ENCODE data around the gene POT1. TPM values are rescaled to one million over a fixed set of nuclear protein-coding genes. Genes with fewer than 3 reads are reported as not detected.

The POT1 gene
- total RNA-seq, 1 experiment from 2014 or later = 24.1 TPM

DNA sequence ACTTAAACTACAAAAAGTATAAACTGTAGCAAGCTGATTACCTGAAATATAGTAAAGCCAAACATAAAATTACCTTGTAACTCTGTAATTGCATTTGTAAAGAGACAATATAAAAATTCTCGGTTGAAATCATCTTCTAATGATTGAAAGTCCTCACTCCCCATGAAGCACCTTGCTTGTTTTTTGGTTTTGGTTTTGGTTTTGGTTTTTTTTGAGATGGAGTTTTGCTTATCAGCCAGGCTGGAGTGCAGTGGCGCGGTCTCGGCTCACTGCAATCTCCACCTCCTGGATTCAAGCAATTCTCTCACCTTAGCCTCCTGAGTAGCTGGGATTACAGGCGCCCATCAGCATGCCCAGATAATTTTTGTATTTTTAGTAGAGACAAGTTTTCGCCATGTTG, 130.2 kb downstream of the POT1 start:
- POLR2A ChIA-PET = no interaction called here
- no TSS peak for BruUV-seq (replicated peaks)

DNA sequence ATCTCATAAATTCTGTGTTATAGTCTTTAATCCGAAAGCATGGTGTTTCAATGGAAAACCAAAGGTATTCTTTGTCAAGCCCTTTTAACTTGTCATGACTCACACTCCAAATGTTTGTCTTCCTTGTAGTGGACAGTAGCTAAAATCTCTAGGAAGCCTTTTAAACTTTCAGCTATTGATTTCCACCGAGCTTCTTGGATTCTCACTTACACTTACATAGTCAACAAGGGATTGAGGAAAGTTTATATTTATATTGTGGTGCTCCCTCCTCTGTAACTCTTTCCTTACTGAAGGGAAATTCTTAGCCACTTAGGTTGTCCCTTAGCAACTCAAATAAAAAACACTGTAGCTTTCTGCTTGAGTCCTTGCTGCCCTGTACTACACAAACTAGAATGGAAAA, 132.9 kb downstream of the POT1 start:
- CTCF ChIA-PET = interaction anchor here (1.8 kb wide), 1 partner anchor 626 kb away, joined by 4 read pairs; no protein-coding TSS in a partner anchor

More for the DNA sequence above, 130.2 kb downstream of the POT1 start:
- H3K4me3 Mint-ChIP-seq (ENCODE audit: unreplicated experiment) = no peak overlapping the region
- TF ChIP-seq, protein P1, sequence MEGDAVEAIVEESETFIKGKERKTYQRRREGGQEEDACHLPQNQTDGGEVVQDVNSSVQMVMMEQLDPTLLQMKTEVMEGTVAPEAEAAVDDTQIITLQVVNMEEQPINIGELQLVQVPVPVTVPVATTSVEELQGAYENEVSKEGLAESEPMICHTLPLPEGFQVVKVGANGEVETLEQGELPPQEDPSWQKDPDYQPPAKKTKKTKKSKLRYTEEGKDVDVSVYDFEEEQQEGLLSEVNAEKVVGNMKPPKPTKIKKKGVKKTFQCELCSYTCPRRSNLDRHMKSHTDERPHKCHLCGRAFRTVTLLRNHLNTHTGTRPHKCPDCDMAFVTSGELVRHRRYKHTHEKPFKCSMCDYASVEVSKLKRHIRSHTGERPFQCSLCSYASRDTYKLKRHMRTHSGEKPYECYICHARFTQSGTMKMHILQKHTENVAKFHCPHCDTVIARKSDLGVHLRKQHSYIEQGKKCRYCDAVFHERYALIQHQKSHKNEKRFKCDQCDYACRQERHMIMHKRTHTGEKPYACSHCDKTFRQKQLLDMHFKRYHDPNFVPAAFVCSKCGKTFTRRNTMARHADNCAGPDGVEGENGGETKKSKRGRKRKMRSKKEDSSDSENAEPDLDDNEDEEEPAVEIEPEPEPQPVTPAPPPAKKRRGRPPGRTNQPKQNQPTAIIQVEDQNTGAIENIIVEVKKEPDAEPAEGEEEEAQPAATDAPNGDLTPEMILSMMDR (IDR thresholded peaks at IDR 0.05; ENCODE audit: unreplicated experiment) = no peak
- no peaks in the 10 kb centered on the region for H3K4me1 Mint-ChIP-seq (ENCODE audit: insufficient read depth, unreplicated experiment)
- no peak for DNase-seq (ENCODE audit: unreplicated experiment)
- H3K27me3 Mint-ChIP-seq (ENCODE audit: insufficient read depth, unreplicated experiment) = no peaks in the 10 kb centered on the region
- intact Hi-C loops (cut with micrococcal nuclease) = no loop called here
- peaks cover 8% of the 10 kb centered on the region for H3K9me3 Mint-ChIP-seq (ENCODE audit: unreplicated experiment)
- H3K36me3 Mint-ChIP-seq (ENCODE audit: insufficient read depth, unreplicated experiment) = no peaks in the 10 kb centered on the region
- CTCF ChIA-PET = no interaction called here
- no peak overlapping the region for H3K27ac Mint-ChIP-seq (ENCODE audit: low read depth, unreplicated experiment)

DNA sequence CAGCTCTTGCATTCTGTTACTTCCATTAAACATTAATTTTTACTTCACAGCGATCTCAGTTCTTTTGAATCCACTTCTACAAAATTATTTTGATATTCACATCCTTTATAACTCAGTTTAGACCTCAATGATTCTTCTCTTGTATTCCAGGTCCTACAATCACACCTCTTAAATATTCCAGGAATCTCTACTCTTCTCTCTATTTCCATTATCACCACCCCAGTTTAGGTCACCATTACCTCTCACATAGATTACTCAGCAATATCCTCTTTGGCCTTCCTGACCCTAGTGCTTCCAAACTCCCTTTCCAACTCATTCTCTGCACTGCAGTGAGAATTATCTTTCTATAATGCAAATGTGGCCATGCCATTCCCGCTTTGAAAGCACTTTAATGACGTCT, 136.9 kb downstream of the POT1 start:
- DNase-seq (ENCODE audit: unreplicated experiment) = no peak
- no peaks in the 10 kb centered on the region for H3K36me3 Mint-ChIP-seq (ENCODE audit: insufficient read depth, unreplicated experiment)
- no peak overlapping the region for H3K27ac Mint-ChIP-seq (ENCODE audit: low read depth, unreplicated experiment)
- CTCF ChIA-PET = interaction anchor here (0.6 to 1.4 kb wide), 3 partner anchors 27 to 638 kb away, joined by 3 to 6 read pairs (median 5); partner anchors contain the start of gene GPR37
- TF ChIP-seq, protein P1 (IDR thresholded peaks at IDR 0.05; ENCODE audit: unreplicated experiment) = no peak
- H3K4me3 Mint-ChIP-seq (ENCODE audit: unreplicated experiment) = no peak overlapping the region
- H3K9me3 Mint-ChIP-seq (ENCODE audit: unreplicated experiment) = peaks cover 8% of the 10 kb centered on the region
- POLR2A ChIA-PET = no interaction called here
- intact Hi-C loops (cut with micrococcal nuclease) = no loop called here
- no peaks in the 10 kb centered on the region for H3K27me3 Mint-ChIP-seq (ENCODE audit: insufficient read depth, unreplicated experiment)
- BruUV-seq (replicated peaks) = no TSS peak
- no peaks in the 10 kb centered on the region for H3K4me1 Mint-ChIP-seq (ENCODE audit: insufficient read depth, unreplicated experiment)

More for the DNA sequence above, 132.9 kb downstream of the POT1 start:
- Mint-ChIP-seq H3K27ac (ENCODE audit: low read depth, unreplicated experiment) (no peak overlapping the region), H3K4me1 (ENCODE audit: insufficient read depth, unreplicated experiment) (no peaks in the 10 kb centered on the region), H3K9me3 (ENCODE audit: unreplicated experiment) (peaks cover 8% of the 10 kb centered on the region), H3K36me3 (ENCODE audit: insufficient read depth, unreplicated experiment) (no peaks in the 10 kb centered on the region), H3K27me3 (ENCODE audit: insufficient read depth, unreplicated experiment) (no peaks in the 10 kb centered on the region), H3K4me3 (ENCODE audit: unreplicated experiment) (no peak overlapping the region)
- no peak for DNase-seq (ENCODE audit: unreplicated experiment)
- POLR2A ChIA-PET = no interaction called here
- TF ChIP-seq, protein P1 (IDR thresholded peaks at IDR 0.05; ENCODE audit: unreplicated experiment) = no peak
- no TSS peak for BruUV-seq (replicated peaks)
- intact Hi-C loops (cut with micrococcal nuclease) = no loop called here

DNA sequence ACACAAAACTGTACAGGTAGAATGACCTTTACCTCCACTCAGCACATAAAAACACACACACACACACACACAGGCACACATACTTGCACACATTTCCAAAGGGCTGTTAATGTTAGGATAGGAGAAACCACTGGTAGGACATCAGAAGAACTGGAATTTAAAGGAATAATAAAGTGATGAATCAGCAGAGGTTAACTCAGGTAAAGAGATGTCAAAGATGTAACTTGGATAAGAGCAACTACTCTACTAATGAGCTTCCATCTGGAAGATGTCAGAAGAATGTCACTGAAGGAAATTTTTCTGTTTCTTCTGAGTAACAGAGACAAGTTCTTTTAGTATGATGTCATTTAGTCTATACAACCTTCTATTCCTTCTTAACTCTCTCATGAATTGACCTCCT, 137.6 kb downstream of the POT1 start:
- BruUV-seq (replicated peaks) = no TSS peak
- intact Hi-C loops (cut with micrococcal nuclease) = no loop called here
- Mint-ChIP-seq H3K4me1 (ENCODE audit: insufficient read depth, unreplicated experiment) (no peaks in the 10 kb centered on the region), H3K27me3 (ENCODE audit: insufficient read depth, unreplicated experiment) (no peaks in the 10 kb centered on the region), H3K4me3 (ENCODE audit: unreplicated experiment) (no peak overlapping the region), H3K9me3 (ENCODE audit: unreplicated experiment) (peaks cover 8% of the 10 kb centered on the region), H3K36me3 (ENCODE audit: insufficient read depth, unreplicated experiment) (no peaks in the 10 kb centered on the region), H3K27ac (ENCODE audit: low read depth, unreplicated experiment) (no peak overlapping the region)
- ChIA-PET CTCF (interaction anchor here (0.6 to 2.6 kb wide), 3 partner anchors 26 to 621 kb away, joined by 3 to 10 read pairs (median 5); partner anchors contain the start of gene GPR37), POLR2A (no interaction called here)
- TF ChIP-seq, protein P1 (IDR thresholded peaks at IDR 0.05; ENCODE audit: unreplicated experiment) = no peak
- DNase-seq (ENCODE audit: unreplicated experiment) = no peak

All from MCF 10A (cell line).